Gastrocnemius medialis (tissue), 4 donors: ENCODE measurements around the gene IL22RA1. TPM values are rescaled to one million over a fixed set of nuclear protein-coding genes. Genes with fewer than 3 reads are reported as not detected.

Experiments used
- ATAC-seq, 2 donors: fragments of 150-250 bp; one replicate each; pipeline ENCODE4 v1.9.1; 2016
- DNase-seq, 2 donors: peaks; one replicate each; pipeline ENCODE4 v3.0.0-alpha.2; 2019
- H3K27ac ChIP-seq, 4 donors: fragments of 200-600 bp; sonication (generic); 1 replicate in 1 of 4; 2 replicates in 3 of 4; pipeline ENCODE4 v1.5.1; 2016 to 2018; ENCODE audit warnings: mild to moderate bottlenecking in 2 of 4, moderate library complexity in 1 of 4
- H3K27me3 ChIP-seq, 3 donors: fragments of 200-600 bp; sonication (generic) in 2 of 3; 1 replicate in 1 of 3; 2 replicates in 2 of 3; pipeline versions ENCODE4 v1.5.1 to v1.6.0; 2016 to 2019; ENCODE audit warnings: mild to moderate bottlenecking in 1 of 3, moderate library complexity in 1 of 3
- H3K36me3 ChIP-seq, 2 donors: fragments of 200-600 bp; sonication (generic) in 1 of 2; one replicate each; pipeline ENCODE4 v1.5.1; 2017 to 2018
- H3K4me1 ChIP-seq, 2 donors: fragments of 200-600 bp; sonication (generic) in 1 of 2; one replicate each; pipeline ENCODE4 v1.5.1; 2016 to 2017; ENCODE audit warnings: mild to moderate bottlenecking in 2 of 2
- H3K4me3 ChIP-seq, 4 donors: fragments of 200-600 bp; sonication (generic) in 3 of 4; 1 replicate in 1 of 4; 2 replicates in 3 of 4; pipeline ENCODE4 v1.5.1; 2016 to 2019; ENCODE audit warnings: mild to moderate bottlenecking in 2 of 4
- H3K9me3 ChIP-seq, 3 donors: fragments of 200-600 bp; sonication (generic) in 2 of 3; 1 replicate in 1 of 3; 2 replicates in 2 of 3; pipeline ENCODE4 v1.5.1; 2016 to 2019
- CTCF ChIP-seq, 5 experiments: fragments of 450-650 bp in 3 of 5; fragments of 200-600 bp in 2 of 5; sonication (generic) in 2 of 5; IDR thresholded peaks in 4 of 5; conservative IDR thresholded peaks in 1 of 5; 1 replicate in 4 of 5; 2 replicates in 1 of 5; pipeline ENCODE4 v1.5.1; 2016 to 2019; ENCODE audit warnings: antibody characterized with exemption in 5 of 5, mild to moderate bottlenecking in 3 of 5, moderate library complexity in 3 of 5
- POLR2A ChIP-seq, 2 donors: fragments of 450-650 bp; IDR thresholded peaks; one replicate each; pipeline ENCODE4 v1.6.1; 2017; ENCODE audit warnings: antibody characterized with exemption in 2 of 2, mild to moderate bottlenecking in 2 of 2, moderate library complexity in 2 of 2
- in situ Hi-C, 4 donors: fragments of 200-750 bp; cut with MboI; loops; one replicate each; pipeline versions ENCODE4 v1.15.0 to v1.8.0; 2017; ENCODE audit warnings: low sequenced_read_pairs in 4 of 4
- intact Hi-C: fragments of 100-400 bp; cut with DNase I; formaldehyde crosslinking; loops from one replicate; pipeline ENCODE4 v1.15.1; 2023; ENCODE audit warnings: low total_unique reads
- total RNA-seq, 4 donors: library from RNA; depleted of rRNA; stranded (reverse); fragments of >200 nt; gene quantifications; one replicate each; pipeline versions ENCODE4 v1.1.0 to v1.2.3, GENCODE V29; 2016

Gene IL22RA1
- total RNA-seq, 4 donors from 2014 or later, result 0.36 TPM; not detected in 3

GRCh38 chr1:24092979-24093378, 50.0 kb downstream of the IL22RA1 start:
- DNase-seq (no peak), ATAC-seq (no peak)
- no peak overlapping the region for H3K4me3 ChIP-seq
- in situ Hi-C loops (no loop called here), intact Hi-C loops (no loop called here)
- H3K36me3 ChIP-seq, result peaks cover 0 to 38% of the 10 kb centered on the region in 2 donors
- H3K27ac ChIP-seq, result peak overlapping the region; percentile 93 to 97 (median 96)
- H3K27me3 ChIP-seq, result no peaks in the 10 kb centered on the region
- H3K9me3 ChIP-seq, result no peaks in the 10 kb centered on the region
- TF ChIP-seq CTCF (IDR thresholded peaks at IDR 0.05 in 4 of 5, conservative IDR thresholded peaks at IDR 0.05 in 1 of 5), result no peak
- no peak for TF ChIP-seq POLR2A (IDR thresholded peaks at IDR 0.05)
- peaks cover 28 to 33% of the 10 kb centered on the region in 2 donors for H3K4me1 ChIP-seq

- Histone ChIP-seq H3K9me3 (no peaks in the 10 kb centered on the region), H3K36me3 (peaks cover 0 to 48% of the 10 kb centered on the region in 2 donors), H3K27me3 (no peaks in the 10 kb centered on the region), H3K27ac (peak overlapping the region; percentile 93 to 97 (median 96)), H3K4me1 (peaks cover 21 to 27% of the 10 kb centered on the region in 2 donors), H3K4me3 (no peak overlapping the region)
- intact Hi-C loops (no loop called here), in situ Hi-C loops (no loop called here)
- ATAC-seq (no peak), DNase-seq (no peak)
- TF ChIP-seq POLR2A (IDR thresholded peaks at IDR 0.05) (no peak), CTCF (IDR thresholded peaks at IDR 0.05 in 4 of 5, conservative IDR thresholded peaks at IDR 0.05 in 1 of 5) (no peak)
Observed at GRCh38 chr1:24091971-24092482, 50.9 kb downstream of the IL22RA1 start.

GRCh38 chr1:24090736-24091135, 52.2 kb downstream of the IL22RA1 start:
- Histone ChIP-seq H3K36me3 (peaks cover 0 to 52% of the 10 kb centered on the region in 2 donors), H3K27me3 (no peaks in the 10 kb centered on the region), H3K27ac (peak overlapping the region; percentile 93 to 97 (median 96)), H3K4me1 (peaks cover 9 to 17% of the 10 kb centered on the region in 2 donors), H3K9me3 (no peaks in the 10 kb centered on the region), H3K4me3 (no peak overlapping the region)
- TF ChIP-seq POLR2A (IDR thresholded peaks at IDR 0.05), result no peak
- TF ChIP-seq CTCF (IDR thresholded peaks at IDR 0.05 in 4 of 5, conservative IDR thresholded peaks at IDR 0.05 in 1 of 5), result no peak
- in situ Hi-C loops (no loop called here), intact Hi-C loops (no loop called here)
- DNase-seq, result peak in 1 of 2 donors; percentile 15
- ATAC-seq, result no peak

- peak; percentile 81 to 92 for DNase-seq
- Histone ChIP-seq H3K4me3 (no peak overlapping the region), H3K4me1 (peaks cover 1 to 11% of the 10 kb centered on the region in 2 donors), H3K9me3 (no peaks in the 10 kb centered on the region), H3K27me3 (no peaks in the 10 kb centered on the region), H3K36me3 (peaks cover 0 to 58% of the 10 kb centered on the region in 2 donors), H3K27ac (peak overlapping the region; percentile 93 to 97 (median 96))
- intact Hi-C loops (no loop called here), in situ Hi-C loops (no loop called here)
- peak; percentile 72 to 81 for ATAC-seq
- peak in 1 of 2 donors; percentile 20 for TF ChIP-seq POLR2A (IDR thresholded peaks at IDR 0.05)
- TF ChIP-seq CTCF (IDR thresholded peaks at IDR 0.05 in 4 of 5, conservative IDR thresholded peaks at IDR 0.05 in 1 of 5), result no peak
Observed at GRCh38 chr1:24089743-24090555, 53.0 kb downstream of the IL22RA1 start.
